Endothelial cell of umbilical vein (primary cell): ENCODE measurements around the gene ITM2C. TPM values are rescaled to one million over a fixed set of nuclear protein-coding genes. Genes with fewer than 3 reads are reported as not detected.

Experiments
- BruUV-seq: library from RNA; stranded (reverse); fragments of 400-500 nt; replicated peaks from 2 replicates; lab custom pipeline; 2021; lab: Mats Ljungman, UMichigan
- CTCF ChIA-PET: fragments of 300-600, 350-600 bp; sonication (Branson Sonifier 250); formaldehyde crosslinking; loops from one replicate; lab custom pipeline; 2021; ENCODE audit warnings: antibody characterized with exemption, inconsistent platforms; lab: Charles Lee
- POLR2A ChIA-PET: fragments of 300-600, 350-600 bp; sonication (Branson Sonifier 250); formaldehyde crosslinking; loops from one replicate; lab custom pipeline; 2021; ENCODE audit warnings: antibody characterized with exemption, inconsistent platforms; lab: Charles Lee
- DNase-seq: peaks from one replicate; pipeline ENCODE4 v3.0.0-alpha.2; 2011; ENCODE audit warnings: low read depth, low spot score
- FAIRE-seq: peaks from 2 replicates; lab custom pipeline; 2011; peaks lifted over from hg19 to GRCh38; lab: Jason Lieb, UNC
- H2AFZ ChIP-seq: 2 replicates; pipeline ENCODE4 v1.6.0; 2012; ENCODE audit warnings: low read depth, low read length, control low read depth, inconsistent platforms
- H3K27ac ChIP-seq: 2 replicates; pipeline ENCODE4 v1.5.1; 2011; ENCODE audit warnings: low read depth, mild to moderate bottlenecking, control low read depth, low read length, moderate library complexity; ENCODE audit not compliant: insufficient read depth
- H3K27me3 ChIP-seq, 2 experiments: 2 replicates each; pipeline versions ENCODE4 v1.6.0 to v1.6.1; 2011; ENCODE audit warnings: low read length in 2 of 2, mixed read lengths in 1 of 2; ENCODE audit not compliant: control insufficient read depth in 2 of 2, insufficient read depth in 2 of 2
- H3K36me3 ChIP-seq, 2 experiments: 2 replicates in 1 of 2; 3 replicates in 1 of 2; pipeline ENCODE4 v1.5.1; 2011; ENCODE audit warnings: low read length in 2 of 2, mild to moderate bottlenecking in 1 of 2, moderate library complexity in 1 of 2; ENCODE audit not compliant: control insufficient read depth in 2 of 2, insufficient read depth in 2 of 2; ENCODE audit errors: extremely low read depth in 1 of 2
- H3K4me1 ChIP-seq: 3 replicates; pipeline ENCODE4 v1.5.1; 2011; ENCODE audit warnings: mild to moderate bottlenecking, low read length; ENCODE audit not compliant: control insufficient read depth, insufficient read depth; ENCODE audit errors: extremely low read depth
- H3K4me2 ChIP-seq: 2 replicates; pipeline ENCODE4 v1.6.1; 2011; ENCODE audit warnings: low read length, control low read depth, mixed read lengths; ENCODE audit not compliant: insufficient read depth
- H3K4me3 ChIP-seq, 3 experiments: fragments of 200-600 bp in 1 of 3; sonication (generic), shearing (Covaris generic) in 1 of 3; replicated peaks in 1 of 3; 2 replicates each; pipeline ENCODE4 v1.5.1; 2011 to 2016; ENCODE audit warnings: control low read depth in 3 of 3, low read length in 3 of 3, mild to moderate bottlenecking in 2 of 3, inconsistent platforms in 1 of 3, low read depth in 1 of 3, moderate library complexity in 1 of 3; ENCODE audit not compliant: insufficient read depth in 1 of 3
- H3K79me2 ChIP-seq: 2 replicates; pipeline ENCODE4 v1.6.0; 2012; ENCODE audit warnings: low read length, inconsistent platforms; ENCODE audit not compliant: control insufficient read depth, insufficient read depth
- H3K9ac ChIP-seq: replicated peaks from 2 replicates; pipeline ENCODE3; 2011; ENCODE audit warnings: low read length, control low read depth; ENCODE audit not compliant: insufficient read depth; ENCODE audit errors: extremely low read depth
- H3K9me1 ChIP-seq: replicated peaks from 3 replicates; pipeline ENCODE4 v1.6.0; 2011; ENCODE audit warnings: mild to moderate bottlenecking, low read length; ENCODE audit not compliant: control insufficient read depth, insufficient read depth; ENCODE audit errors: extremely low read depth
- H3K9me3 ChIP-seq: replicated peaks from 2 replicates; pipeline ENCODE4 v1.5.1; 2012; ENCODE audit warnings: low read length, inconsistent platforms; ENCODE audit not compliant: control insufficient read depth, insufficient read depth
- H4K20me1 ChIP-seq: replicated peaks from 2 replicates; pipeline ENCODE3; 2011; ENCODE audit warnings: mild to moderate bottlenecking, low read length; ENCODE audit not compliant: control insufficient read depth, insufficient read depth; ENCODE audit errors: extremely low read depth
- EZH2 ChIP-seq: IDR thresholded peaks from 2 replicates; pipeline ENCODE4 v1.6.1; 2012; ENCODE audit warnings: borderline replicate concordance, low read depth, mild to moderate bottlenecking, moderate library complexity, low read length, inconsistent platforms; ENCODE audit not compliant: severe bottlenecking
- FOS ChIP-seq: IDR thresholded peaks from 2 replicates; pipeline ENCODE4 v1.6.1; 2011; ENCODE audit warnings: mild to moderate bottlenecking, low read length, moderate library complexity, borderline replicate concordance; ENCODE audit not compliant: insufficient read depth
- GATA2 ChIP-seq: IDR thresholded peaks from 2 replicates; pipeline ENCODE4 v1.7.0; 2011; ENCODE audit warnings: low read depth, mild to moderate bottlenecking, moderate library complexity, mixed read lengths, low read length; ENCODE audit not compliant: insufficient read length, insufficient read depth
- JUN ChIP-seq: IDR thresholded peaks from 2 replicates; pipeline ENCODE4 v1.6.1; 2011; ENCODE audit warnings: borderline replicate concordance, low read depth; ENCODE audit not compliant: insufficient read length, insufficient read depth
- MYC ChIP-seq: IDR thresholded peaks from one replicate; pipeline ENCODE4 v1.6.1; 2011; ENCODE audit warnings: mild to moderate bottlenecking, low read depth, low read length
- POLR2A ChIP-seq: IDR thresholded peaks from 2 replicates; pipeline ENCODE4 v1.6.1; 2012; ENCODE audit warnings: low read depth, mild to moderate bottlenecking, control low read depth, low read length
- POLR2AphosphoS5 ChIP-seq: IDR thresholded peaks from 2 replicates; pipeline ENCODE4 v1.6.1; 2012; ENCODE audit warnings: low read depth, mild to moderate bottlenecking, control low read depth, low read length, moderate library complexity; ENCODE audit not compliant: insufficient read depth
- dilution Hi-C: fragments of 300-500 bp; cut with MboI; formaldehyde crosslinking; loops from one replicate; pipeline ENCODE4 v1.15.0; 2019; ENCODE audit warnings: low sequenced_read_pairs; ENCODE audit not compliant: extremely low pct_ligation_motif_present
- intact Hi-C: fragments of 100-400 bp; cut with micrococcal nuclease; formaldehyde crosslinking; loops from one replicate; pipeline ENCODE4 v1.10.0; 2022
- polyA plus RNA-seq, 4 experiments: library from polyadenylated mRNA; depleted of rRNA in 3 of 4; stranded (reverse) in 3 of 4; unstranded in 1 of 4; fragments of >200 nt; gene quantifications; 2 replicates each; pipeline versions ENCODE4 v1.2.1 to v1.2.3, GENCODE V29; 2011 to 2012; ENCODE audit warnings: missing spikeins in 1 of 4
- total RNA-seq: library from RNA; stranded (reverse); gene quantifications from 2 replicates; pipeline ENCODE4 v1.2.3, GENCODE V29; 2021
- TF ChIP-seq, protein P1 (sequence below), 2 donors: IDR thresholded peaks; 1 replicate in 1 of 2; 2 replicates in 1 of 2; pipeline ENCODE4 v1.5.1; 2011; ENCODE audit warnings: low read length in 2 of 2, mild to moderate bottlenecking in 2 of 2, moderate library complexity in 2 of 2, control low read depth in 1 of 2, inconsistent platforms in 1 of 2, low read depth in 1 of 2; ENCODE audit not compliant: insufficient read depth in 1 of 2; ENCODE audit errors: extremely low read depth in 1 of 2
- TF ChIP-seq, protein P2 (sequence below): IDR thresholded peaks from 2 replicates; pipeline ENCODE4 v1.6.1; 2011; ENCODE audit not compliant: insufficient read depth, insufficient read length

ITM2C gene
- total and polyA plus RNA-seq, 2 donors (not counting 3 experiments of a cell fraction or from before 2014, with no cell fraction given) = 12.0 to 12.1 TPM

DNA sequence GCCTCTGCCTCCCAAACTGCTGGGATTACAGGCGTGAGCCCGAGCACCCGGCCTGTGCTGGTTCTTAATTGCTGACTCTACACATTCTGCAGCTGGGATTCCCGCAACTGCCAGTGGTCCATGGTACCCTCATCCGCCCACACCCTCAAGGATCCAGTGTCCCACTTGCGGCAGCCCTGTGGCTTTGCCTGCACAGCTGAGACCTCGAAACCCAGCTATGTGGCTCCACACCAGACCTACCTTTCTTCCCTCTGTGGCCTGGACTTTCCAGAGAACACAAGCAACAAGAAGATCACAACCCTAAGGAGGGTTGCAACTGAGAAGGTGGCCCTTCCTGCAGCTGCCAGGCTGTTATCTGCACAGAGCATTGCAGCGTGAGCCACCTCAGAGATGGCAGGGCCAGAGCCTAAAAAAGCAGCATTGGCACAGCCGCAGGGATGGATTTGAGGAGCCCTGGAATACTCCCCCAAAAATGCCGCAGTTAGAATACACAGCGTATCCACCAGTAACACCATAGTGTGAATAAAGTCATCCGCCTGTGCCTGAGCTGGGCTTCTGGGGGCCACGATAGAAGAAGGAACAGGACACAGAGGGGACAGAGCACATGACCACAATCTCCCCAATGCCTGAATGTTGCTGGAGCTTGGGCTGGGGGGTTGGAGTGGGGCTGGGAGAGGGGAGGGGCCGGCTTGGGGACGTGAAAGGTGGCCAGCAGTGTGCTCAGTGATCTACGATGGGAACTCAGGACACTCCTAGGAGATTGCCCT lies 58.4 kb downstream of the ITM2C start:
- ChIA-PET CTCF (interaction anchor here (1.3 to 1.8 kb wide), 2 partner anchors 11 to 64 kb away, joined by 3 to 6 read pairs; no protein-coding TSS in a partner anchor), POLR2A (no interaction called here)
- FAIRE-seq = no peak

DNA sequence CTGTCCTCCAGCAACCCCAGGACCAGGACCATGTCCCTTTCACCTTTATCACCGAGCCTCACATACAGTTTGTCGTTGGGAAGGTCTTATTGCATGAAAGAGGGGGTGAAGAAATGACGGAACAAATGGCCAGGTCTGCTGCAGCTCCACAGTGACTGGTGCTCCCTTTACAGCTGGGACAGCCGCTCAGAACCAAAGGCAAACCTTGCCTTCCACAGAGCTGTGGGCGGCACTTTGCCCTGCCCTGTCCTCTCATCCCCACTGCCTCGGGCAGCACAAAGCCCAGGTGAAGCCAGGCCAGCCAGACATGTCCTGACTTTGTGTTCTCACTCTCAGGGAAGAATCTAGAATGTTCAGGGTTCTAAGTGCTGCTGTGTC lies 59.3 kb downstream of the ITM2C start:
- intact Hi-C loops = no loop called here
- Histone ChIP-seq H3K27ac (no peak overlapping the region), H3K9me3 (no peaks in the 10 kb centered on the region), H3K4me3 (no peak overlapping the region), H3K36me3 (no peaks in the 10 kb centered on the region), H3K27me3 (peaks cover 0 to 10% of the 10 kb centered on the region in 2 experiments), H3K9me1 (no peaks in the 10 kb centered on the region), H4K20me1 (no peaks in the 10 kb centered on the region), H3K4me2 (no peak overlapping the region), H3K4me1 (no peaks in the 10 kb centered on the region), H3K79me2 (no peaks in the 10 kb centered on the region), H3K9ac (no peak overlapping the region), H2AFZ (no peak overlapping the region)
- ChIA-PET POLR2A (no interaction called here), CTCF (interaction anchor here (1.3 to 1.8 kb wide), 2 partner anchors 12 to 63 kb away, joined by 3 to 6 read pairs; no protein-coding TSS in a partner anchor)
- FAIRE-seq = no peak
- dilution Hi-C loops = no loop called here
- no TSS peak for BruUV-seq
- DNase-seq = no peak
- TF ChIP-seq JUN = no peak
- no peak for TF ChIP-seq POLR2AphosphoS5
- no peak for TF ChIP-seq MYC
- TF ChIP-seq, protein P1, sequence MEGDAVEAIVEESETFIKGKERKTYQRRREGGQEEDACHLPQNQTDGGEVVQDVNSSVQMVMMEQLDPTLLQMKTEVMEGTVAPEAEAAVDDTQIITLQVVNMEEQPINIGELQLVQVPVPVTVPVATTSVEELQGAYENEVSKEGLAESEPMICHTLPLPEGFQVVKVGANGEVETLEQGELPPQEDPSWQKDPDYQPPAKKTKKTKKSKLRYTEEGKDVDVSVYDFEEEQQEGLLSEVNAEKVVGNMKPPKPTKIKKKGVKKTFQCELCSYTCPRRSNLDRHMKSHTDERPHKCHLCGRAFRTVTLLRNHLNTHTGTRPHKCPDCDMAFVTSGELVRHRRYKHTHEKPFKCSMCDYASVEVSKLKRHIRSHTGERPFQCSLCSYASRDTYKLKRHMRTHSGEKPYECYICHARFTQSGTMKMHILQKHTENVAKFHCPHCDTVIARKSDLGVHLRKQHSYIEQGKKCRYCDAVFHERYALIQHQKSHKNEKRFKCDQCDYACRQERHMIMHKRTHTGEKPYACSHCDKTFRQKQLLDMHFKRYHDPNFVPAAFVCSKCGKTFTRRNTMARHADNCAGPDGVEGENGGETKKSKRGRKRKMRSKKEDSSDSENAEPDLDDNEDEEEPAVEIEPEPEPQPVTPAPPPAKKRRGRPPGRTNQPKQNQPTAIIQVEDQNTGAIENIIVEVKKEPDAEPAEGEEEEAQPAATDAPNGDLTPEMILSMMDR (IDR thresholded peaks at IDR 0.05; ENCODE audit: extremely low read depth in 1 of 2, insufficient read depth in 1 of 2, low read depth in 1 of 2, low read length in 2 of 2) = no peak
- no peak for TF ChIP-seq POLR2A
- TF ChIP-seq FOS = no peak
- TF ChIP-seq, protein P2, sequence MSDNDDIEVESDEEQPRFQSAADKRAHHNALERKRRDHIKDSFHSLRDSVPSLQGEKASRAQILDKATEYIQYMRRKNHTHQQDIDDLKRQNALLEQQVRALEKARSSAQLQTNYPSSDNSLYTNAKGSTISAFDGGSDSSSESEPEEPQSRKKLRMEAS = no peak
- no peak for TF ChIP-seq EZH2
- no peak for TF ChIP-seq GATA2

More for the DNA sequence above, 58.4 kb downstream of the ITM2C start:
- TF ChIP-seq EZH2 (no peak), FOS (no peak), GATA2 (no peak), JUN (no peak), POLR2AphosphoS5 (no peak), POLR2A (no peak), MYC (no peak)
- no peak overlapping the region for H3K4me2 ChIP-seq
- H2AFZ ChIP-seq = no peak overlapping the region
- no peak overlapping the region for H3K4me3 ChIP-seq
- H3K9me1 ChIP-seq = no peaks in the 10 kb centered on the region
- no peaks in the 10 kb centered on the region for H4K20me1 ChIP-seq
- dilution Hi-C loops (no loop called here), intact Hi-C loops (no loop called here)
- no peaks in the 10 kb centered on the region for H3K4me1 ChIP-seq
- no peaks in the 10 kb centered on the region for H3K79me2 ChIP-seq
- H3K9me3 ChIP-seq = no peaks in the 10 kb centered on the region
- no peak overlapping the region for H3K9ac ChIP-seq
- no peaks in the 10 kb centered on the region for H3K36me3 ChIP-seq
- H3K27ac ChIP-seq = no peak overlapping the region
- peaks cover 0 to 16% of the 10 kb centered on the region in 2 experiments for H3K27me3 ChIP-seq
- DNase-seq = no peak
- BruUV-seq = no TSS peak
